Right atrium auricular region (tissue), 2 donors: ENCODE measurements around the gene LRRC32. TPM values are rescaled to one million over a fixed set of nuclear protein-coding genes. Genes with fewer than 3 reads are reported as not detected.

ENCODE experiments used
- DNase-seq: peaks from one replicate; pipeline ENCODE4 v3.0.0-alpha.2; 2019; ENCODE audit warnings: low spot score
- H3K27ac ChIP-seq, 2 donors: fragments of 200-600 bp; sonication (generic); 1 replicate in 1 of 2; 2 replicates in 1 of 2; pipeline ENCODE4 v1.5.1; 2016 to 2019
- H3K27me3 ChIP-seq, 2 donors: fragments of 200-600 bp; sonication (generic); one replicate each; pipeline versions ENCODE4 v1.5.1 to v1.6.0; 2017 to 2019
- H3K36me3 ChIP-seq: fragments of 200-600 bp; sonication (generic); one replicate; pipeline ENCODE4 v1.5.1; 2016
- H3K4me1 ChIP-seq, 2 donors: fragments of 200-600 bp; sonication (generic); one replicate each; pipeline versions ENCODE4 v1.5.1 to v1.6.0; 2017 to 2019
- H3K4me3 ChIP-seq, 2 donors: fragments of 200-600 bp; sonication (generic); 1 replicate in 1 of 2; 2 replicates in 1 of 2; pipeline ENCODE4 v1.5.1; 2017 to 2019; ENCODE audit warnings: mild to moderate bottlenecking in 1 of 2, moderate library complexity in 1 of 2
- H3K9me3 ChIP-seq, 2 donors: fragments of 200-600 bp; sonication (generic); one replicate each; pipeline ENCODE4 v1.5.1; 2019
- total RNA-seq, 2 donors: library from RNA; depleted of rRNA; stranded (reverse); fragments of >200 nt; gene quantifications; one replicate each; pipeline ENCODE4 v1.1.0, GENCODE V29; 2016
- TF ChIP-seq, protein P1 (sequence below), 2 donors: fragments of 200-600 bp; sonication (generic); IDR thresholded peaks; one replicate each; pipeline ENCODE4 v1.5.1; 2019; ENCODE audit warnings: antibody characterized with exemption in 2 of 2

LRRC32 gene
- total RNA-seq, result 10 to 100 TPM; 37.9 to 56.0 TPM

- Histone ChIP-seq H3K4me3 (peak within 1 kb of the TSS; percentile 49 to 73), H3K9me3 (no peaks in the 10 kb centered on the region), H3K27ac (peak within 1 kb of the TSS; percentile 63 to 81), H3K27me3 (no peaks in the 10 kb centered on the region), H3K4me1 (peaks cover 0 to 50% of the 10 kb centered on the region in 2 donors), H3K36me3 (no peaks in the 10 kb centered on the region)
- TF ChIP-seq, protein P1, sequence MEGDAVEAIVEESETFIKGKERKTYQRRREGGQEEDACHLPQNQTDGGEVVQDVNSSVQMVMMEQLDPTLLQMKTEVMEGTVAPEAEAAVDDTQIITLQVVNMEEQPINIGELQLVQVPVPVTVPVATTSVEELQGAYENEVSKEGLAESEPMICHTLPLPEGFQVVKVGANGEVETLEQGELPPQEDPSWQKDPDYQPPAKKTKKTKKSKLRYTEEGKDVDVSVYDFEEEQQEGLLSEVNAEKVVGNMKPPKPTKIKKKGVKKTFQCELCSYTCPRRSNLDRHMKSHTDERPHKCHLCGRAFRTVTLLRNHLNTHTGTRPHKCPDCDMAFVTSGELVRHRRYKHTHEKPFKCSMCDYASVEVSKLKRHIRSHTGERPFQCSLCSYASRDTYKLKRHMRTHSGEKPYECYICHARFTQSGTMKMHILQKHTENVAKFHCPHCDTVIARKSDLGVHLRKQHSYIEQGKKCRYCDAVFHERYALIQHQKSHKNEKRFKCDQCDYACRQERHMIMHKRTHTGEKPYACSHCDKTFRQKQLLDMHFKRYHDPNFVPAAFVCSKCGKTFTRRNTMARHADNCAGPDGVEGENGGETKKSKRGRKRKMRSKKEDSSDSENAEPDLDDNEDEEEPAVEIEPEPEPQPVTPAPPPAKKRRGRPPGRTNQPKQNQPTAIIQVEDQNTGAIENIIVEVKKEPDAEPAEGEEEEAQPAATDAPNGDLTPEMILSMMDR (IDR thresholded peaks at IDR 0.05), result peak in 1 of 2 donors; percentile 36
- no peak for DNase-seq
Observed at GRCh38 chr11:76670485-76671236, at the start of gene LRRC32. Gene LRRC32, minus strand, starts transcription at chr11:76670747. Its CDS starts 4,793 bp downstream, at chr11:76665954.

DNA sequence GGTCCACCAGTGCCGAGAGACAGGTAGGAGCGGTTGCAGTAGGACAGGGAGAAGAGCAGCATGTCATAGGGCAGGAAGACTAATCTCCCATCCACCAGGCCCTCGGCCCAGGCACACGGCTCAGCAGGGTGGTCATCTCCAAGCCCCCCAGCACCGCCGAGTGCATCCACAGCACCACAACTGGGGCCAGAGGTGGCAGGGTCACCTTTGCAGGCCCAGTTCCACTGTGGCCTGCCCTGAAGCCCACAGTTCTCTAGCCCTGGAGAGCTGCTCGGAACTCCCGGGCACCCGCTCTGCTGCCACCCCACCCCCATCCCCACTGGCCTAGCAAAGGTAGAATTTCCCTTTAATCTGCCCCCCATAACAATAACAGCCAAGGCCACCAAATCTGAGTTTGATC lies 49.1 kb upstream of the LRRC32 start:
- TF ChIP-seq, protein P1 (IDR thresholded peaks at IDR 0.05), result no peak
- H3K4me1 ChIP-seq, result peaks cover 0 to 10% of the 10 kb centered on the region in 2 donors
- no peaks in the 10 kb centered on the region for H3K27me3 ChIP-seq
- H3K27ac ChIP-seq, result no peak overlapping the region
- no peaks in the 10 kb centered on the region for H3K9me3 ChIP-seq
- no peak overlapping the region for H3K4me3 ChIP-seq
- H3K36me3 ChIP-seq, result no peaks in the 10 kb centered on the region
- no peak for DNase-seq

DNA sequence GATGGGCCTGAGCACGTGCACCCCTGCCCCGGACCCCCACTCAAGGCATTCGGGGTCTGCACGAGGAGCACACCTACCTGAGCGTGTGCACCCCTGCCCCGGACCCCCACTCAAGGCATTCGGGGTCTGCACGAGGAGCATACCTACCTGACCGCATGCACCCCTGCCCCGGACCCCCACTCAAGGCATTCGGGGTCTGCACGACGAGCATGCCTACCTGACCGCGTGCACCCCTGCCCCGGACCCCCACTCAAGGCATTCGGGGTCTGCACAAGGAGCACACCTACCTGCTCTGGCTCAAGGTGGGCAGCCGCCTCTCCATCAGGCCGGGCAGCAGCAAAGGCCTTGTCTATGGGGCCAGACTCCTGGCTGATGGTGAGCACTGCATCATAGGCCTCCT lies 48.7 kb upstream of the LRRC32 start:
- DNase-seq, result no peak
- Histone ChIP-seq H3K4me1 (peaks cover 0 to 10% of the 10 kb centered on the region in 2 donors), H3K9me3 (no peaks in the 10 kb centered on the region), H3K27ac (no peak overlapping the region), H3K27me3 (no peaks in the 10 kb centered on the region), H3K36me3 (no peaks in the 10 kb centered on the region), H3K4me3 (no peak overlapping the region)
- TF ChIP-seq, protein P1 (IDR thresholded peaks at IDR 0.05), result no peak

- Histone ChIP-seq H3K4me1 (peaks cover 0 to 10% of the 10 kb centered on the region in 2 donors), H3K27me3 (no peaks in the 10 kb centered on the region), H3K4me3 (no peak overlapping the region), H3K27ac (no peak overlapping the region), H3K36me3 (no peaks in the 10 kb centered on the region), H3K9me3 (no peaks in the 10 kb centered on the region)
- no peak for DNase-seq
- TF ChIP-seq, protein P1 (IDR thresholded peaks at IDR 0.05), result no peak
Observed at GRCh38 chr11:76717816-76718215, 47.3 kb upstream of the LRRC32 start.

GRCh38 chr11:76717369-76717768 lies 46.8 kb upstream of the LRRC32 start:
- Histone ChIP-seq H3K27me3 (no peaks in the 10 kb centered on the region), H3K4me1 (peaks cover 0 to 10% of the 10 kb centered on the region in 2 donors), H3K36me3 (no peaks in the 10 kb centered on the region), H3K9me3 (no peaks in the 10 kb centered on the region), H3K27ac (no peak overlapping the region), H3K4me3 (no peak overlapping the region)
- TF ChIP-seq, protein P1 (IDR thresholded peaks at IDR 0.05), result no peak
- DNase-seq, result no peak
